GM03348 (cell line): ENCODE results near the gene ASAH2B.
A peak's percentile ranks its signal among the peaks of the same experiment; 100 is the strongest.

Source experiments
- DNase-seq: peaks from one replicate; pipeline ENCODE4 v3.0.0; 2012; ENCODE audit warnings: low spot score

Gene ASAH2B

DNA sequence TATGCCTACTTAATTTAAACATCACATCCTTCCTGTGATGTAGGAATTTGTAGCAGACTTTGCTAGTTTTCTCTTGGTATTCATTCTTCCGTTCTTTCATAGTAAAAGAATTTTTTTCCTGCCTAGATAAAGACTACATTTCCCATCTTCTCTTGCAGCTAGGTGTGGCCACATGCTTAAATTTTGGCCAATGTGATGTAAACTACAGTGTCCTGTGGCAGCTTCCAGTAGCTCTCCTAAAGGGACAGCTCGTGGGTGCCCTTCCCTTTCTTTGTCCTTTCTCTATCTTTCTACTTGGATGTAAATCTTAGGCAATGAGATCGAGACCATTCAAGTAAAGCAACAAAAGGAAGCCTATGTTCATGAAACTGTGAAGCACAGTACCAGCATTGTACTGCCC lies 58.6 kb downstream of the ASAH2B start:
- no peak for DNase-seq

DNA sequence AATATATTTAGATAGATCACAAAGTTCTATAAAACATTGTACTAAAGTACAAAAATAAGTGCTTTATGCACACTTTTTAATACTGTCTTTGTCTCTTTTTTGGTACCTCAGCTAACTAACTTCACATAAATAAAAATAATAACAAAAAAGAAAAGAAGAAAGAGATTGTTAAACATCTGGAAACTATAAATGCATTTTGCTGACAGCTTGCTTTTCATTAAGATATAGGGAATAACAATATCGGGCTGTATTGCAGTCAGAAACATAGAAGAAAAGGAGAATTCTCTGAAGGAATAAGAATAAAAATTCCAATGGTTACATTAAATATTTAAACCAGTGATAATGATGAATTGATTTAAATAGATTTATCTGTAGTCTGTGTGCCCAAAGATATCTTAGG lies 59.9 kb downstream of the ASAH2B start:
- no peak for DNase-seq

DNA sequence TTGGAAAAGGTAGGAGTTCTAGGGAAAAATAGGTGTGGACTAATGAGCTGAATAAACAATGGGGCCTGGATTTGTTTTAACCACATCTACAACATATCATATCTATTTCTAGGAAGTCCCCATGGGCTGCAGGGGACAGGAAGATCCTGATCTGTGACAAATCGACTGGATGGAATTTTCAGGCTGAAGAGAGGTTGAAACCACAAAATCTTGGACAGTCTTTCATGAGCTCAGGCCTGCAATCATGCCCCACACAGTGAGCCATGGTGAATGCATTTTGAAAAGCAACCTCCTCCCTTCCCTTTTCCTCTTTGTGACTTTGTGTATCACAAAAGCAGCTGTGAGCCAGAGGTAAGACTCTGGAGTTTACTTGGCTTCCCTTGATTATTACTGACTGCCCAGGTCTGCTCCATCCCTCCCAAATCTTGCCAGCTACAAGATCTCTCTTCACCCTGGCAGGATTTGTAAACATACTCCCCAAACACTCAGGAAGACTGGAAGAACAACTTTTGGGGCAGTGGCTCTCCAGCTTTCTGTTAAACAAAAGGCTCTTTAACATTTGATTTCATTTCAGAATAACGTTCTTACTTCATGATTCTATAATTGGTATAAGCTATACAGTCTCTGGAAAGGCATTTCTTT lies 66.4 kb downstream of the ASAH2B start:
- no peak for DNase-seq

DNA sequence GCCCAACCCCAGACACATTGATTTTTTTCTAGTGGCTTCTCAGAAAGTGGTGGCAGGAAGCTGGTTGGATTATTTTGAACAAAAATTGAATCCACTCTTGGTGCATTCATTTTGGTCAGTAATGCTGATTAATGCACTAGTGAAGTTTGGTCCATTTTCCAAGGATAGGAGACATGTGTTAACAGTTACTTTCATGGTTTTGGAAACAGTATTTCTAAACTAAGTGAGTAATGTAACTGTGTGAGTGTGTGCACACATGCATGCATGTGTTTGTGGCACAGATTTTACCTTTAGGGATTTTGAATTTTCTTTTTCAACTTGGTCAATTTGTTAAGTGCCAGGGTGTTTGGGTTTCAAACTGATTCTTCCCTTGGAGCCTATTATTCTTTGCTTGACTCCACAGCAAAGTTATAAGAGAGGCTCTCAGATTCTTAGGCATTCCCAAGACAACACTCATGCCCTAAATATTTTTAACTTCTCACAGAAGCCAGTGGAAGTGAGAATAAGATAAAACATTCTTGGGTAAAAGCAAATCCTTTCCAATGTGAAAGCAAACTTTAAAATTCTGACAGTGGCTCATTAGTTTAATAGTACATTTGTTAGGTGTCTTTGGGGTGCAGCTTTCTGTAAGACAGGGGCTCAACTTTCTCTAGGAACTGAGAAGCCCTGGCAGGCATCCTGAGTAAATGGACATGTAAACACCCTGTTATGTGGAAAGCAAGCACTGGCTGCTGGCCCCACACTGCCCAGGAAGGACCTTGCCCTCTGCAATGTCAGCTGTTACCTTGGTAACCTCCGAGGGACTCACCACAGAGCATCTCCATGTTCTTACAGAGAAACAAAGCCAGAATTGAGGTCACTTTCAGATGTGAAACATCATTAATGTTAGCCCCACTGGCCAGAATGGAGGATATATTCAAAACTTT lies 68.4 kb downstream of the ASAH2B start:
- peak; percentile 40 for DNase-seq
